ENCODE data around the gene RRP7A. TPM values are rescaled to one million over a fixed set of nuclear protein-coding genes. Genes with fewer than 3 reads are reported as not detected.
A peak's percentile ranks its signal among the peaks of the same experiment; 100 is the strongest.

RRP7A gene
- total and polyA plus RNA-seq, 2 of the 13 experiments (the other 11 are each of a cell fraction or from before 2014, with no cell fraction given), result 15.3 to 41.6 TPM

DNA sequence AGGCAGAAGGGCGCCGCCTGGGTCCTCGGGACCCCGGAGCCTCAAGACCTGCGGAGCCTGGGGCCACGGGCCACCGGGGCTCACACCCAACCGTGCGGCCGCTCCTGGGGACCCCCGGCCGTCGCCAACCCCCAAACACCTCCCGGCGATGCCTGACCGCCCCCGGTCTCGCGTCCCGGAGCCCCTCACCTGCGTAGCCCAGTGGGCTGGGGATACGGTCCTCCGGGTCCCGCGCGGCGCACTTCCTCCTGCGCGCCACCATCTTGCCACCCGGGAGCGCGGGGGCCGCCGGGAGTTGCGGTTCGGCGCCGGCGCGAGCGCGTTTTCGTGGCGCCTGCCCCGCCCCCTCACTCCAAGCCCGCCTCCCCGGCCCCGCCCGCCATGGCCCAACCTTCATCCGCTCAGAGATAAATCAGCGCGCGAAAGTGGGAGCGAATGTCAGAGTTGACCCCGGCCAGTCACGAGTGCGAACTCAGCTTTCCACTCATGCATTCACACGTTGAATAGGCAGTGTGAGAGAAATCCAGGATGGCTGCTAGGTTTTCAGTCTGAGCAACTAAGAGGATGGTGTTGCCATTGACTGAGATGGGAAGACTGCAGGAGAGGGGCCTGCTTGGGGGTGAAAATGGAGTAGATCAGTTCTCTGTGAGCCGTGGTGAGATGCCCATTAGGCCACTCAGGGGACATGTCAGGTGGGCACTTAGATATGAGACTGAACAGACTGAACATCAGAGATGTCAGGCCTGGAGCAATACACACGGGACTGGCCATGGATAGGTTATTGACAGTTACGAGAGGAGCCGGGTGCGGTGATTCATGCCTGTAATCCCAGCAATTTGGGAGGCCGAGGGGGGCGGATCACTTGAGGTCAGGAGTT is at the start of gene RRP7A (continued):
- TF ChIP-seq REPIN1 (CRISPR knock-in tag; IDR thresholded peaks at IDR 0.05; ENCODE audit: borderline replicate concordance, low read depth) (no peak), RARA (CRISPR knock-in tag; IDR thresholded peaks at IDR 0.05) (no peak), GABPB1 (CRISPR knock-in tag; IDR thresholded peaks at IDR 0.05) (peak; percentile 79), ZFP90 (CRISPR knock-in tag; IDR thresholded peaks at IDR 0.05; ENCODE audit: borderline replicate concordance) (no peak), ZNF546 (CRISPR knock-in tag; conservative IDR thresholded peaks at IDR 0.05) (no peak), SP2 (CRISPR knock-in tag; IDR thresholded peaks at IDR 0.05) (peak; percentile 12; the same call in 1 of the 2 replicates), ZFP36 (IDR thresholded peaks at IDR 0.05; ENCODE audit: borderline replicate concordance, low read depth, low read length, partially characterized antibody) (no peak), MAFK (conservative IDR thresholded peaks at IDR 0.05 in 1 of 2, IDR thresholded peaks at IDR 0.05 in 1 of 2; ENCODE audit: low read length in 2 of 2) (no peak), BRD4 (CRISPR knock-in tag; IDR thresholded peaks at IDR 0.05) (no peak), SIX1 (CRISPR knock-in tag; IDR thresholded peaks at IDR 0.05; ENCODE audit: borderline replicate concordance) (no peak)
- TF ChIP-seq, protein P1, sequence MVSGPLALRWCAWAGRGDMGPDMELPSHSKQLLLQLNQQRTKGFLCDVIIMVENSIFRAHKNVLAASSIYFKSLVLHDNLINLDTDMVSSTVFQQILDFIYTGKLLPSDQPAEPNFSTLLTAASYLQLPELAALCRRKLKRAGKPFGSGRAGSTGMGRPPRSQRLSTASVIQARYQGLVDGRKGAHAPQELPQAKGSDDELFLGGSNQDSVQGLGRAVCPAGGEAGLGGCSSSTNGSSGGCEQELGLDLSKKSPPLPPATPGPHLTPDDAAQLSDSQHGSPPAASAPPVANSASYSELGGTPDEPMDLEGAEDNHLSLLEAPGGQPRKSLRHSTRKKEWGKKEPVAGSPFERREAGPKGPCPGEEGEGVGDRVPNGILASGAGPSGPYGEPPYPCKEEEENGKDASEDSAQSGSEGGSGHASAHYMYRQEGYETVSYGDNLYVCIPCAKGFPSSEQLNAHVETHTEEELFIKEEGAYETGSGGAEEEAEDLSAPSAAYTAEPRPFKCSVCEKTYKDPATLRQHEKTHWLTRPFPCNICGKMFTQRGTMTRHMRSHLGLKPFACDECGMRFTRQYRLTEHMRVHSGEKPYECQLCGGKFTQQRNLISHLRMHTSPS (CRISPR knock-in tag; IDR thresholded peaks at IDR 0.05; ENCODE audit: low read depth), result no peak
- TF ChIP-seq, protein P2, sequence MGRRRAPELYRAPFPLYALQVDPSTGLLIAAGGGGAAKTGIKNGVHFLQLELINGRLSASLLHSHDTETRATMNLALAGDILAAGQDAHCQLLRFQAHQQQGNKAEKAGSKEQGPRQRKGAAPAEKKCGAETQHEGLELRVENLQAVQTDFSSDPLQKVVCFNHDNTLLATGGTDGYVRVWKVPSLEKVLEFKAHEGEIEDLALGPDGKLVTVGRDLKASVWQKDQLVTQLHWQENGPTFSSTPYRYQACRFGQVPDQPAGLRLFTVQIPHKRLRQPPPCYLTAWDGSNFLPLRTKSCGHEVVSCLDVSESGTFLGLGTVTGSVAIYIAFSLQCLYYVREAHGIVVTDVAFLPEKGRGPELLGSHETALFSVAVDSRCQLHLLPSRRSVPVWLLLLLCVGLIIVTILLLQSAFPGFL (CRISPR knock-in tag; IDR thresholded peaks at IDR 0.05), result no peak
- TF ChIP-seq, protein P3, sequence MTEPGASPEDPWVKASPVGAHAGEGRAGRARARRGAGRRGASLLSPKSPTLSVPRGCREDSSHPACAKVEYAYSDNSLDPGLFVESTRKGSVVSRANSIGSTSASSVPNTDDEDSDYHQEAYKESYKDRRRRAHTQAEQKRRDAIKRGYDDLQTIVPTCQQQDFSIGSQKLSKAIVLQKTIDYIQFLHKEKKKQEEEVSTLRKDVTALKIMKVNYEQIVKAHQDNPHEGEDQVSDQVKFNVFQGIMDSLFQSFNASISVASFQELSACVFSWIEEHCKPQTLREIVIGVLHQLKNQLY (CRISPR knock-in tag; IDR thresholded peaks at IDR 0.05), result no peak
- TF ChIP-seq, protein P4, sequence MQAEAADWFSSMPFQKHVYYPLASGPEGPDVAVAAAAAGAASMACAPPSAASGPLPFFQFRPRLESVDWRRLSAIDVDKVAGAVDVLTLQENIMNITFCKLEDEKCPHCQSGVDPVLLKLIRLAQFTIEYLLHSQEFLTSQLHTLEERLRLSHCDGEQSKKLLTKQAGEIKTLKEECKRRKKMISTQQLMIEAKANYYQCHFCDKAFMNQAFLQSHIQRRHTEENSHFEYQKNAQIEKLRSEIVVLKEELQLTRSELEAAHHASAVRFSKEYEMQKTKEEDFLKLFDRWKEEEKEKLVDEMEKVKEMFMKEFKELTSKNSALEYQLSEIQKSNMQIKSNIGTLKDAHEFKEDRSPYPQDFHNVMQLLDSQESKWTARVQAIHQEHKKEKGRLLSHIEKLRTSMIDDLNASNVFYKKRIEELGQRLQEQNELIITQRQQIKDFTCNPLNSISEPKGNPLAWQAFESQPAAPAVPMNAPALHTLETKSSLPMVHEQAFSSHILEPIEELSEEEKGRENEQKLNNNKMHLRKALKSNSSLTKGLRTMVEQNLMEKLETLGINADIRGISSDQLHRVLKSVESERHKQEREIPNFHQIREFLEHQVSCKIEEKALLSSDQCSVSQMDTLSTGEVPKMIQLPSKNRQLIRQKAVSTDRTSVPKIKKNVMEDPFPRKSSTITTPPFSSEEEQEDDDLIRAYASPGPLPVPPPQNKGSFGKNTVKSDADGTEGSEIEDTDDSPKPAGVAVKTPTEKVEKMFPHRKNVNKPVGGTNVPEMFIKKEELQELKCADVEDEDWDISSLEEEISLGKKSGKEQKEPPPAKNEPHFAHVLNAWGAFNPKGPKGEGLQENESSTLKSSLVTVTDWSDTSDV (CRISPR knock-in tag; IDR thresholded peaks at IDR 0.05), result no peak
- TF ChIP-seq, protein P5, sequence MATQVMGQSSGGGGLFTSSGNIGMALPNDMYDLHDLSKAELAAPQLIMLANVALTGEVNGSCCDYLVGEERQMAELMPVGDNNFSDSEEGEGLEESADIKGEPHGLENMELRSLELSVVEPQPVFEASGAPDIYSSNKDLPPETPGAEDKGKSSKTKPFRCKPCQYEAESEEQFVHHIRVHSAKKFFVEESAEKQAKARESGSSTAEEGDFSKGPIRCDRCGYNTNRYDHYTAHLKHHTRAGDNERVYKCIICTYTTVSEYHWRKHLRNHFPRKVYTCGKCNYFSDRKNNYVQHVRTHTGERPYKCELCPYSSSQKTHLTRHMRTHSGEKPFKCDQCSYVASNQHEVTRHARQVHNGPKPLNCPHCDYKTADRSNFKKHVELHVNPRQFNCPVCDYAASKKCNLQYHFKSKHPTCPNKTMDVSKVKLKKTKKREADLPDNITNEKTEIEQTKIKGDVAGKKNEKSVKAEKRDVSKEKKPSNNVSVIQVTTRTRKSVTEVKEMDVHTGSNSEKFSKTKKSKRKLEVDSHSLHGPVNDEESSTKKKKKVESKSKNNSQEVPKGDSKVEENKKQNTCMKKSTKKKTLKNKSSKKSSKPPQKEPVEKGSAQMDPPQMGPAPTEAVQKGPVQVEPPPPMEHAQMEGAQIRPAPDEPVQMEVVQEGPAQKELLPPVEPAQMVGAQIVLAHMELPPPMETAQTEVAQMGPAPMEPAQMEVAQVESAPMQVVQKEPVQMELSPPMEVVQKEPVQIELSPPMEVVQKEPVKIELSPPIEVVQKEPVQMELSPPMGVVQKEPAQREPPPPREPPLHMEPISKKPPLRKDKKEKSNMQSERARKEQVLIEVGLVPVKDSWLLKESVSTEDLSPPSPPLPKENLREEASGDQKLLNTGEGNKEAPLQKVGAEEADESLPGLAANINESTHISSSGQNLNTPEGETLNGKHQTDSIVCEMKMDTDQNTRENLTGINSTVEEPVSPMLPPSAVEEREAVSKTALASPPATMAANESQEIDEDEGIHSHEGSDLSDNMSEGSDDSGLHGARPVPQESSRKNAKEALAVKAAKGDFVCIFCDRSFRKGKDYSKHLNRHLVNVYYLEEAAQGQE (IDR thresholded peaks at IDR 0.05; ENCODE audit: borderline replicate concordance in 1 of 2, low read depth in 1 of 2, low read length in 2 of 2), result no peak
- TF ChIP-seq, protein P6, sequence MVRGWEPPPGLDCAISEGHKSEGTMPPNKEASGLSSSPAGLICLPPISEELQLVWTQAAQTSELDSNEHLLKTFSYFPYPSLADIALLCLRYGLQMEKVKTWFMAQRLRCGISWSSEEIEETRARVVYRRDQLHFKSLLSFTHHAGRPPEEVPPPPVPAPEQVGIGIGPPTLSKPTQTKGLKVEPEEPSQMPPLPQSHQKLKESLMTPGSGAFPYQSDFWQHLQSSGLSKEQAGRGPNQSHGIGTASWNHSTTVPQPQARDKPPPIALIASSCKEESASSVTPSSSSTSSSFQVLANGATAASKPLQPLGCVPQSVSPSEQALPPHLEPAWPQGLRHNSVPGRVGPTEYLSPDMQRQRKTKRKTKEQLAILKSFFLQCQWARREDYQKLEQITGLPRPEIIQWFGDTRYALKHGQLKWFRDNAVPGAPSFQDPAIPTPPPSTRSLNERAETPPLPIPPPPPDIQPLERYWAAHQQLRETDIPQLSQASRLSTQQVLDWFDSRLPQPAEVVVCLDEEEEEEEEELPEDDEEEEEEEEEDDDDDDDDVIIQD (CRISPR knock-in tag; IDR thresholded peaks at IDR 0.05; ENCODE audit: low read depth), result no peak
